NCI-H2107 treated with DMSO at 0.1 percent for 48 hours (cell line): ENCODE measurements around the gene MLLT1.

ENCODE experiments used
- DNase-seq: peaks from one replicate; lab custom pipeline; 2025; ENCODE audit not compliant: unreplicated experiment; lab: John Stamatoyannopoulos, UW

The MLLT1 gene

DNA sequence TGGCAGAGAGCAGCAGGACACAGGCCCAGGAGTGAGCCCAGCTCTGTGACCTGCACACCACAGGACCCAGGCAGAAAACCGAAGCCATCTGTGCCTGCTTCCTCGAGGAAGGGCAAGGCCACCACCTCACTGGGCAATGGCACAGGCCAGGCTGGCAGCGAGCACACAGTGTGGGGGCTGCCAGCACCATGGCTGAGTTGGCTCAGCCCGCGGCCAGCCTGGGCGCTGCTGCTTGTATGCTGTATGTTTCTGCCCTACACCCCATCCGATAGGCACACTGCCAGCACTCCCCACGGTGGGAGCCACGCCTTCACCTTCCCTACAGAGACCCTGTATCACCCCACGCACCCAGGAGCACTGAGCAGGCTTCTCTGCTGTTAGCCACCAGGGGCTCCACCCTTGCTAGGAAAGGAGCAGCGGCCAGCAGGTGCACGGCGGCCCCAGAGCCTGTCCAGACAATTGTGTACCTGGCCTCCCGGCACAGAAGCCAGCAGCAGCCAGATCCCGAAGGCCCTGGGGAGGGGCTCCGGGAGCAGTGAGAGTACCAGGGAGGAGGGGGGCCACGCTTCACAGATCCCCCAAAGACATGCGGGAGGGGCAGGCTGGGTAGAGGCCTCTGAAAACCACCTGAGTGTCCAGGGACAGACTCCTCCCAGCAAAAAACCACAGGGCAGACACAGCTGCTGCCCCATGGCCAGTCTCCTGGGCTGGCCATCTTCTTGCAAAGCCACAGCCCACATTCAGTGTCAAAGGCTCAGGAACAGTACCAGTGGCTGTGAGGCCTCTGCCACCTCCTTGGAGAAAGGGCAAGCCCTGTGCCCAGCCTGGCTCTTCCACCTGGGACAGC, 56.1 kb downstream of the MLLT1 start:
- DNase-seq = peak; percentile 56

DNA sequence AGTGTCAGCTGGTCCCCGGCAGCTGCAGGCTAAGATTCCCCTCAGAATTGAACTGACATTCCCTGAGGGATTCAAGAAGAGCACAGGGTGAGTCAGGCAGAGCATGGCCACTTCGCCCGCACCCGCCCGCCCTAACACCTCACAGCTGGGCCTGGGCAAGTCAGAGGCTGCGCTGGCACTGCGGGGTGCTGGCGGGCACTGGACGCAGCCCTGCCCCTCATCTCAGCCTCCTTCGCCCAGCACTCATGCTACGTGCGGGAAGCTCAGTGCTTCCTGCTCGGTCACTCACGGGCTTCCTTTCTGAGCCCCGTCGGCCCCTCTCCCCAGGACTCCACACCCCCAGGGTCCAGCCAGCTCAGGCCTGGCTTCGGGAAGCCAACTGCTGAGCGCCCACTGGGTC, 56.9 kb downstream of the MLLT1 start:
- DNase-seq = no peak

DNA sequence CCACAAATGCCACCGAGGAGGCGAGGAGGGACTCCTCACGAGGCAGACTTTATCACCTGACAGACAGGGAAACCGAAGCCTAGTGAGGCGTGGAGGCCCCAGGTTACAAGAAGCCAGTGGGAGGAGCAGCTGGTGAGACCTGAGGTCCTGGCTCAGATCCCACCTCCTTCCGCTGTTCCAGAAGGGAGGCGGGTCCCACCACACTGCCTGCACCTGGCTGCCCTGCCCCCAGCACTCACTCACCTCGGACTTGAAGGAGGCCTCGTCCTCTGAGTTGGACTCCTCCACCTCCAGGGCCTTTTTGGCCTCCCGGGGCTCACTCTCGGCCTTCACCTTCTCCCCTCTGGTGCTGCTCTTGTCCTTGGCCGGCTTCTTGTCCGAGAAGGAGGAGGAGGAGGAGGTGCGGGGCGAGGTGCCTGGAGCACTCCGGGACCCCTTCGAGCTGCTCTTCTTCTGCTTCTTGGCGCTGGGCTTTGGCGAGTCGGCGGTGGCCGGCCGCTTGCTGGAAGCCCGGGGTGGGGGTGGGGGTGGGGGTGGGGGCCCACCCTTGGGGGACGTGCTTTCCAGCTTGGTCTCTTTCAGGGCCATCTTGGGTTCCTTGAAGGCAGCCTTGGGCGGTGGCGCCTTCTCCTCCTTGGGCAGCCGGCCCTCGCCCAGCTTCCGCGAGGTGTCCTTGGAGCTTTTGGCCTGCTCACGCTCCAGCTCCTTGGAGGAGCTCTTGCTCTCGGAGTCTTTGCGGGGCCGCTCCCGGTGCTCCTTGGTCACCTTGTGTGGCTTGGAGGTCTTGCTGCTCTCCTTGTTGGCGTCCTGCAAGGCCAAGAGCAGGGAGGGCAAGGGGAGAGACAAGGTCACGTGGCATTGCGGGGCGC, 57.7 kb downstream of the MLLT1 start:
- no peak for DNase-seq

DNA sequence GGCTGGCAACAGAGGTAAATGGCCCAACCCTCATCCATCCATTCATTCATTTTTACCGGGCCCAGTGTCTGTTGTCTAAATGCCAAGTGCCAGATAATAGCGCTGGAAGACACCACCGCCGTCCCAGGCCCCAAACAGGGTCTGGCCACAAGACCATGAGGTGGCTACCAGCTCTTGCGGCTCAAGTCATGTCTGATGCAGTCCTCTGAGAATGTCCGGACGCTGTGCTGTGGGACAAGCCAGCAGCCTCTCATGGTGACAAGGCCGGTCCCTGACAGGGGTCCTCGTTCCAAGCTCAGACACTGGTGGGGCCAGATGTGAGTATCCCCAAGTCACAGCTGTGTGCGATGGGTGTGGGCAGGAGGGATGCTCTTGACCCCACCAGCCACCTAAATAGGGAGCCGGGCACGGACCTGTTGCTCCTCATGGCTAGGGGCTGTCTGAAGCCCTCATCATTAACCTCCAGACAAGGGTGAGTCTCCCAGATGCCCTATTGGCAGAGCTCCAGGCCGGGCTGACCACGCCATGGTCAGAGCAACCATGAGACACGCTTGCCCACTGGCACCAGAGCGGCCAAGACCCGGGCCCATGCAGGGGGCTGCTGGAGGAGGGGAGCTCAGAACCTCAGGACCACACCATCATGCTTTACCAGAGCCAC, 58.4 kb downstream of the MLLT1 start:
- no peak for DNase-seq

DNA sequence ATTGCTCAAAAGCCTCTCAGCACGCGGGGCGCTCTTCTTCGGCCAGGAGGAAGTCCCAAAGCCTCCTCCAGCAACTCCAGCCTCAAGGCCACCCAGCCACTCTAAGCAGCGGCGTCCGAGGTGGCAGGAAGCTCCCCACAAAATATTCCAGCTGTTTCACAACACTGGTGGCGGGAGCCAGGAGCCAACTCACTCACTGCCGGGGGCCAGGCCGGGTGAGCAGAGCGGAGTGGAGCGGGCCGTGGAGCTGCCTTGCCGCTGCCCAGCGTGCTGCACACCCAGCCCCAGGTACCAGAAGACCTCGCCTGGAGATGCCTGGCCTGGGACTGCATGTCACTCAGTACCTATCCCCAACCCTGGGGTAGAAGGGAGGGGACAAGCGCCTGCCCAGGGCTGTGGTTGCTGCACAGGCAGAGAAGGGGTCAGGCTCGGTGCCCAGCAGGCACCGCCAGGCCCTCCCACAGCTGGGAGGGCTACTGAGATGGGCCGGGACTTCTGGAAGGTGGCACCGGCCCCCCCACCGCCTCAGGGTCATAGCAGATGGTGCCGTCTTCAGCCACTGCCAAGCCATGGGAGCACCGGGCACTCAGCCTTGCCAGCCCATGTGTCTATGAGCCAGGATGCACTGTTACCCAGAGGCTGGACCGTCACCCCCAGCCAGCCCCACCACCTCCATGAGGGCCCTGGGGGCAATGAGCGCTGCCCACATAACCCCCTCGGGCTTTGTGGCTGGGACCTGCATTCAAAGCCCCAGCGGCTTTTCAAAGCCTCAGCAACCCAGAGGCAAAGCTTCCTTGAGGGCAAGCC, 59.2 kb downstream of the MLLT1 start:
- no peak for DNase-seq

DNA sequence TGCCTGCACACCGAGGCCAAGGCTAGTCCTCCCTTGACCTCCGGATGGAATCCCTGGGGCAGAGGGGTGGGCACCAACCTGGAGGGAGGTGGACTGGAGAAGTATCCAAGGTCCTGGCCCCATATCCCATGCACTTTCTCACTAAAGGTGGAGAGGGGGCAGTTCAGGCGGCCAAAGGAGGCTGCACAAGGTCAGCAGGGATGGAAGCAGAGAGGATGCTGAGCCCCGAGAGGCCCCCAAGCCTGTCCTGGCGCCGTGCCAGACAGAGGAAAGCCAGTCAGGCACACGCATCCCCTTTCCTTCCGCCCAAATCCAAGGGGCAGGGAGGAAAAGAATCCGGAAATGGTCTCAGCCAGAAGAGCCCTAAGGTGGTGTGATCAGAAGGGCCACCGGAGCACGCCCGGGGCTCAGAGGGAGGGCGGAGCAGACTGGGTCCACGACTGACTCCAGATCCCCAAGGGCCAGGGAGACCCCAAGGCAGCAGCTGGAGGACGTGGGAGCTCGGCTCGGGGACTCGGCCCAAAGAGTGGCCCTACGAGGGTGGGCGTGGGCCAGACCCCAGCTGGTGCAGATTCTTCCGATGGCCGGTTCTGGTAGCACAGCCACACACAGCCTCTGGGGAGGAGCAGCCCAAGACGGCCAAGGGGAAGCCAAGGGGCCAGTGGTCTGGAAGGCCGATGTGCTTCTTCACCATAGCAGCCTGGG, 60.0 kb downstream of the MLLT1 start:
- DNase-seq = no peak

DNA sequence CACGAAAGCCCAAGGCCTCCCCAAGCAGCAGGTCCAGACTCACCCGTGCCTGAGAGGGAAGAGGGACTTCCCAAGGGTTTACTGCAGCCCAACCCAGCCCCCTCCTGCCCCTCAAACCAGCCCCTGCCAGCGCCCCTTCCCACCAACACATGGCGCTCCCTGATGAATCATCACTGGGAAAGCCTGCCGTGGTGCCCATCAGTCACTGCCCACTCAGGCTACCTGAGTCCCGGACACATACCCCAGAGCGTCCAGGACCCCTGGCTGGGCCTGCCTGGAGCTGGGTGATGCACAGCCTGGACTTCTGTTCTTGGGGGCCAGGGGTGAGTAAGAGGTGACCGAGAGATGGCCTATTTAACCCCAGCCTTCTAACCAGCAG, 60.6 kb downstream of the MLLT1 start:
- no peak for DNase-seq

DNA sequence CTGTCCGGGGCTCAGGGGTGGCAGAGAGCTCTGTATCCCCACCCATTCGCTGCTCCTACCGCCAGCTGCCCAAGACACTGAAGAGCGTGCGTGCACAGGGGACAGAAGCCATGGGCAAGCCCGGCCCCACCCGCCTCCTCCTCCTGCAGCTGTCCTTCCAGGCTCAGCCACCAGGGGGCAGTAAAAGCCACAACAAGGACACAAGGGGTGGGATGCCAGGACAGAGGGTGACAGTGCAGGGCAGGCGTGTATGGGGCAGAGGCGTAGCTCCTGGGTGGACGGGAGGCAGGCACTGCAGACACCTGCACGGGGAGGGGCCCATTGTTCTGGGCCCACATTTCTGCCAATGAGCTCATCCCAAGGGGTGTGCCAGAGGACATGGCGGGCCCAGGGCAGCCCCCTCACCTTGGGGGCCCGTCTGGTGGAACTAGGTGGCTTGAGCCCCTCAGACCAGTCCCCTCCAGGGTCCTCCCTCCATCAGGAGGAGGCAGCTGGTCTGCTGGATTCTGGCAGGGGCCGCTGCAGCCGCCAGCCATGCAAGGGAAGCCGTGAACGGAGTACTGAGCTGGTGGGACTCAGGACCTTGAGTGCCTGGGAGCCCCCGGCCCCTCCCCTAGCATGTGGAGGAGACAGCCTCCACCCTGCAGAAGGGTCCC, 61.2 kb downstream of the MLLT1 start:
- DNase-seq = no peak

DNA sequence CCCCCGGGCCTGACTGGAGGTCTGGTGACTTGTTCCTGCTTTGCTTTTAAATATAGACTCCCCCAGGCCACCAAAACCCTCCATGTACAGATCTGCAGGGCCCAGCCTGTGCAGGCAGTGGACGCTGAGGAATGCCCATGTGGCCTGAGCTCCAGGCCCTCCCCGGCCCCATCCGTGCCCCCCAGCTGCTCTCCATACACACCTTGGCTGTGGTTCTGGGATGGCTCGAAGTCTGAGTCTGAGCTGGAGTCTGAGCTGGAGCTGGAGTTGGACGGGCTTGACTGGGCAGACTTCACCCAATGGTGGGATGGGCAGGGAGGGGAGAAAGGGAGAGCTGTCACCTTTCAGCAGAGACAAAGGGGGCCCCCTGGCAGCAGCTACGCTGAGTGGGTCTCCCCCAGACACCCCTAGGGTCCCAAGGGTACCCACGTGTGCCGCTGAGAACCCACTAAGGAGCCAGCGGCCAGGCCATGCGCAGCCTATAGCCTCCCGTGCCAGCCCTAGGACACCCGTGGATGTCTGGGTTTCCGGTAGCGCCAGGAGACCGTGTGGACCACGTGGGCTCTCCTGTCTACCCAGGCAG, 61.9 kb downstream of the MLLT1 start:
- DNase-seq = no peak

DNA sequence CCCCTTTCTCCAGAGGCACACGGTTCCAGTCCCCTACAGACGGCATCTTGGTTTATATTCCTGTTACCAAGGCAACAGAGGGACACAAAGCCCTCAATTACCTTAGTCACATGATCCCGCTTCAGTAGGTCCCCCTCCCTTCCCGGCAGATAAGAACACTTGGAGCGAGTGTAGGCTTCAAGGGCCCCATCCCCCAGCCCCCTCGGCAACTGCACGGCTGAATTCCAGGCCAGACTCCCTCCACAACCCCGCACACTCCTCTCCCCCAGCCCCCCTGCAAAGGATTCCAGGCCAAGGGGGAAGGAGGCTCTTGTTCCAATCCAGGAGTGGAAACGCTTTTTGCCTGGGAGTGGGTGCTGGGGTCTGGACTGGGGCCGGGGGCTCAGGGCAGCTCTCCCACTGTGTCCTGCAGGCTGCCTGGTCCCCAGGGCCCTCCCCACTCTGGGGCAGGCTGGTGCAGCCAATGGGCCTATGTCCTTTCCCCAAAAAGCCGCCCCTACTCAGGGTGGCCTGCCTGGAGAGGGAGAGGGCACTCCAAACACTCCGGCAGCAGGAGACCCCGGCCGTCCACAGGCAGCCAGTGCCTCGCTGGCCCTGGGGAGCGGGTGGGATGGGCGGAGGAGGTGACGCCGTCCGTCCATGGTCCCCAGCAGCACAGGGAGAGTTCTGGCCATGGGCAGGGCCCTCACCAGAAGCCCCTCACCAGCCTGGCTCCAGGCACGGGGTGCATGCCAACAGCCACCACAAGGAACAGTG, 62.6 kb downstream of the MLLT1 start:
- peak; percentile 31 for DNase-seq

DNA sequence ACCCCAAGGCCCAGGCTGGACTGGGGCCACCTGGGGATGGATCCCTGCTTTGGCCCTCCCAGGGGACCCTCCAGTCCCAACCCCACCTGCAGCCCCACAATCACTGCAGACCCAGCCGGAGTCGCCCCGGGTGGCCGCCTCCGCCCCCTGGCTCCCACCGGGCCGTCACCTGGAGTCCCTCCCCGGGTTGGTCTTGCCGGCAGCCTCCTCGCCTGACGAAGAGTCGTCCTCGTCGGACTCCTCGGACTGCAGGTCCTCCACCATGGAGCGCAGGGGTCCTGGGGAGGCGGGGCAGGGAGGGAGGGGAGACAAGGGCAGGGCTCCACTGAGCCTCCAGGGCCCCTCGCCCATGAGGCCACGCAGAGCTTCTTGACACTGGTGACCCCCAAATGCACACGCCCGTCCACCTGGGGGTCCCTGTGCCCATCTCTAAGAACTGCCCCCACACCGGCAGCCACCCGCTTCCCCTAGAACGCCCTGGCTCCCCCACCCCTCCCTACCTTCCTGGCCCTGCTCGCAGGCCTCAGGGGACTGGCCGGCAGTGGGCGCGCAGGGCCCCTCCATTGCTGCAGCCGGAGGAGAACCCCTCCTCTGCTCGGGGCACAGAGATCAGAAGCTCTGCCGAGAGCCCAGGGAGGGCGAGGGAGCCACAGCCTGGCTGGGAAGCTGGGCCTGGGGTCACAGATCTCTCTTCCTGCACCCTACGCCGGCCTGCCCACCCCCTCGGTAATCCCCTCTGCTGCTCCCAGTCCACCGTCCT, 63.4 kb downstream of the MLLT1 start:
- DNase-seq = no peak

DNA sequence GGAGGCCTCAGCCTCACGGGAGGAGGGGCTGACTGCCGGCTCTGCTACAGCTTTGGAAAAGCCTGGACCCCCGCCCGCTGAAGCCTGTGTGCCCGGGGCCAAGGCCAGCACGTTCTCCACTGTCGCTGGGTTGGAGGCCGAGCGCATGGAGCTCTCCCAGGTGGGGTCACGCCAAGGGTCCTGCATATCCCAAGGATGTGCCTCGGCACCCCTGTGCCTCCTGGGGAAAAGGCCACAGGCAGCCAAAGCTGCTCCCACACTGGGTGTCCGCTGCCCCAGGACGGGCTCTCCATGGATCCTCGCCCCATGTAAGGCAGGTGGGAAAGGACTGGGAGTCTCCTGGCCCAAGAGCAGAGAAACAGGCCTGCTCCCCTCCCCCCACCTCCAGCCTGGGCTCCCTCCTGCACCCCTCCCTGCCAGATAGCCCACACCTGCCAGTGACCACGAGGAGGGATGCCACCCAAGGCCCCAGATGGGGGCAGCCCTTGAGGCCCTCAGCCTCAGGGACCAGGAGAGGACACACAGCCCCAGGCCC, 64.0 kb downstream of the MLLT1 start:
- DNase-seq = no peak

DNA sequence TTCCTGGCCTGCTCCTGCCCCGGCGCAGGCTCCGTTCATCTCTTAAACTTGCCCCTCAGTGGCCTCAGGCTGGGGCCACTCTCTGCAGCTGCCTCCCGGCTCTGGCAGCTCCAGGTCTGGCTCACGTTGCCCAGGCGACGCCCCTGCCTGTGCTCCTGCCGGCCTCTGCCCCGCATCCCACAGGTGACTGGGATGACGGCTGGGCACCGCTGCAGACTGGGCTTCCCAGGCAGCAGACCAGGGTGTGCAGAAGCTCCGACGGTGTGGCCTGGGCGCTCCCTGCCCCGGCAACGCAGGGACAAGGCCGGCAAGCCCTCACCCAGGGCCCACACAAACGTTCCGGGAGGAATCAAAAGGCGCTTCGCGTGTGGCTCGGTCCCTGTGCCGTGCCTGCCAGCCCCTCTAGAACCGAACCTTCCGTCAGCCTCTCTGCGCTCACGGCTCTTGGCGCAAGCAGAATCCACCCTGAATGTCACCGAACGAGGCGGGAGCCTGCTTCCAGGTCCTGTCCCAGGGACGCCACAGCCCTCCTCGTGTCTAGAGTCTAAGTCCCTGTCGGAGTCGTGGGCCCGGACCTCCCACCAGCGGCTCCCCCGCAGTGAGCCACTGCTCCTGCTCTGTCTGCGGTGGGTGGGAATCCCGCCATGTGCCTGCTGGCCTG, 64.8 kb downstream of the MLLT1 start:
- DNase-seq = no peak

DNA sequence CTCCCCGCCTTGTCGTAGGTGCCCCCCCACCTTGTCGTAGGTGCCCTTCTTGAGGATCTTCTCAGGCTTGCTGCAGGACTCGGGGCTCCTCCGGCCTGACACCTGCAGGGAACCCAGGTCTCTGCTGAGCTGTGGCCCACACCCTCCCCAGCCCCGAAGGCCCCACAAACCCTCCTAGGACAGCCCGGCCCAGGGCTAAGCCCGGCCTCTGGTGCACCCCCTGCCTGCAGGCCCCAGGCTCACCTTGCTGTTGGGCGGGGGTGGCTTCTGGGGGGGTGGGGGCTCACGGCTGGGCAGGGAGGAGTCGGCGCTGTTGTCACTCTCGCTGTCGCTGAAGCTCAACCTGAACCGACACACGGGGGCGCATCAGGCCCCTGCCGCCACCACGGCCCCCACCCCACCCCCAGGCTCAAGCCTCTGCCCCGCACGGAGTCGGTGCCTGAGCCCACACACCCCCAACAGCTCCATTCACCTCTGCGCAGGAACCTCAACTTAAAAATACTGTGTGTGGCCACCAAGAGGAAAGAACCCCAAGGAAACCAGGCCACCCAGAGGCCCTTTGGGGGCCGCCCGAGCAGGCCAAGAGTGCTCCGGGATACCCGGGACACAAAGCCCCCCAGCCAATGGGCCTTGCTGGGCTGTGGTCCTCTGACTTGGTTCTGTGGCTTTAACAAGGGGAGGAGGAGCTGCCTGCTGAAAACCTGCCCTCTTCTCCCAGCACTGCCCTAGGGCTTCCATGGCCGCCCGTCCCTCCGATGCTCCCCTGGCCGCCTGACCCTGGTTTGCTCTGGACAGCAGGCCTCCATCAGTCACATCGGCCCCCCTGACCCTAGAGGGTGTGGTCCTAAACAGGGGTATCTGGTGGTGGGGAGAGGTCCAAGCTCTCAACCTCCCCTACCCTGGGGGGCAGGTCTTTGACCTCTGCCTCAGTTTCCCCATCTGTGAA, 65.8 kb downstream of the MLLT1 start:
- DNase-seq = no peak

DNA sequence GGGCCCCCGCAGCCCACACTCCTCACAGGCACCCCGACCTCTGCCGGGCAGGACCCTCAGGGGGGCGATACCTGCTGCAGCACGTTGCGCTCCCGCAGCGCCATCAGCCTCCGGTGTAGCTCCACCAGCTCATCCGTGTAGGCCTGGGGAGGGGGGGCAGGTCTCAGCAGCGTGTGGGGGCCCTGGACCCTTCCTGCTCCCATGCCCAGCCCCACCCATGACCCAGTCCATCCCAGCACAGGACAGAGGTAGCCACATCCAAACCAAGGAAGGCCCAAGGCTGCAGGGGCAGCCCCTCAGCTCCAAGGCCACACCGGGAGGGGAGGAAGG, 66.5 kb downstream of the MLLT1 start:
- no peak for DNase-seq
